GM10248 (cell line): Measurements from ENCODE around the gene GUF1.
"Not testable (repeated sequence)": the region's sequence is repeated elsewhere in the genome, so short reads cannot be mapped to it uniquely, and the experiment has no call there.

Experiments
- CTCF ChIA-PET: fragments of 300-600 bp; sonication (Branson Sonifier 250); formaldehyde crosslinking; extraction: SDS; loops from one replicate; lab custom pipeline; 2021; ENCODE audit warnings: antibody characterized with exemption; lab: Yijun Ruan, JAX
- POLR2A ChIA-PET: fragments of 350-650 bp; sonication (Branson Sonifier 250); formaldehyde crosslinking; extraction: SDS; loops from one replicate; lab custom pipeline; 2020; ENCODE audit warnings: antibody characterized with exemption; lab: Yijun Ruan, JAX
- DNase-seq: peaks from one replicate; pipeline ENCODE4 v3.0.0; 2012; ENCODE audit errors: extremely low spot score
- CTCF ChIP-seq: IDR thresholded peaks from 2 replicates; pipeline ENCODE4 v1.5.1; 2012; ENCODE audit warnings: mild to moderate bottlenecking, low read depth; ENCODE audit errors: extremely low read depth, missing control alignments, control extremely low read depth

GUF1 gene

GRCh38 chr4:44720371-44720770 lies 42.2 kb downstream of the GUF1 start:
- POLR2A ChIA-PET: no interaction called here
- DNase-seq: no peak
- CTCF ChIA-PET: interaction anchor here (1.0 kb wide), 3 partner anchors 11 to 20 kb away, joined by 3 to 4 read pairs (median 3); no protein-coding TSS in a partner anchor
- no peak for TF ChIP-seq CTCF

GRCh38 chr4:44722001-44722400 lies 43.8 kb downstream of the GUF1 start:
- POLR2A ChIA-PET: no interaction called here
- CTCF ChIA-PET: no interaction called here
- TF ChIP-seq CTCF: no peak
- no peak for DNase-seq

- CTCF ChIA-PET: interaction anchor here (1.0 to 1.5 kb wide), 4 partner anchors 9 to 36 kb away, joined by 3 to 5 read pairs (median 3); no protein-coding TSS in a partner anchor
- TF ChIP-seq CTCF: no peak
- peak; percentile 1 for DNase-seq
- POLR2A ChIA-PET: no interaction called here
Observed at GRCh38 chr4:44725166-44725565, 46.9 kb downstream of the GUF1 start.

GRCh38 chr4:44725726-44726037 lies 47.5 kb downstream of the GUF1 start:
- CTCF ChIA-PET: interaction anchor here (1.0 to 1.8 kb wide), 5 partner anchors 10 to 35 kb away, joined by 3 to 5 read pairs (median 4); no protein-coding TSS in a partner anchor
- POLR2A ChIA-PET: no interaction called here
- no peak for DNase-seq
- no peak for TF ChIP-seq CTCF

- POLR2A ChIA-PET: no interaction called here
- CTCF ChIA-PET: interaction anchor here (1.0 to 1.8 kb wide), 5 partner anchors 8 to 34 kb away, joined by 3 to 5 read pairs (median 5); no protein-coding TSS in a partner anchor
- peak; percentile 14 for TF ChIP-seq CTCF
Observed at GRCh38 chr4:44726038-44726871, 48.0 kb downstream of the GUF1 start, which contains the start of gene GNPDA2. Gene GNPDA2 (minus strand): TSS chr4:44726556. CDS start chr4:44722207, 4,349 bp downstream.

DNA sequence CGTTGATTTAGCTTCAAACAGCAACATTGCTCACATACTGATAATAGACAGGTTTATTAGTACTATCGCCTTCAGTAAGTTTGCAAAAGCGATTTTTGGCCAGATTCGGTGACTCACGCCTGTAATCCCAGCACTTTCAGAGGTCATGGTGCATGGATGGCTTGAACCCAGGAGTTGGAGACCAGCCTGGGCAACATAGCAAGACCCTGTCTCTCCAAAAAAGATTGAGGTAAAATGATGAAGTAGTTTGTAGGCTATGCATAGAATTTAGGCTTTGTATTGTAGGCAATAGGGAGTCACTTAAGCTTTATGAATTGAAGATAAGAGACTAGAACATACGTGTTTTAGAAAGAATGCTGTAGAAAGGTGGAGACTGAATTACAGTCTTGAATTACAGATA lies 49.3 kb downstream of the GUF1 start:
- CTCF ChIA-PET: interaction anchor here (0.6 to 1.5 kb wide), 4 partner anchors 9 to 45 kb away, joined by 3 to 5 read pairs (median 3); no protein-coding TSS in a partner anchor
- TF ChIP-seq CTCF: no peak
- no peak for DNase-seq
- POLR2A ChIA-PET: no interaction called here

More at GRCh38 chr4:44726038-44726871, 48.0 kb downstream of the GUF1 start, which contains the start of gene GNPDA2:
- DNase-seq: peak; percentile 90

DNA sequence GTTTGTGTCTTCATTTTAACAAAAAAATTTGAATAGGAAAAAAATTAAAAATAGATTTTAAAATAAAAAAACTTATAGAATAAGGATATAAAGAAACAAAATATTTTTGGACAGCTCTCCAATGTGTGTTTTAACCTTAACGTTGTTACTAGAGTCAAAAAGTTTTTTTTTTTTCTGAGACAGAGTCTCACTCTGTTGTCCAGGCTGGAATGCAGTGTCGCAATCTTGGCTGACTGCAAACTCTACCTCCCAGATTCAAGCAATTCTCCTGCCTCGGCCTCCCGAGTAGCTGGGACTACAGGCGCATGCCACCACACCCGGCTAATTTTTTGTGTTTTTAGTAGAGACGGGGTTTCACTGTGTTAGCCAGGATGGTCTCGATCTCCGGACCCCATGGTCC lies 50.5 kb downstream of the GUF1 start:
- DNase-seq, POLR2A ChIA-PET: not testable (repeated sequence)
- CTCF ChIA-PET: interaction anchor here (1.2 kb wide), 1 partner anchor 11 kb away, joined by 3 read pairs; no protein-coding TSS in a partner anchor
